Subcutaneous adipose tissue (tissue), 4 donors: ENCODE measurements around the gene ZNF48. TPM values are rescaled to one million over a fixed set of nuclear protein-coding genes. Genes with fewer than 3 reads are reported as not detected.

Experiments used
- CTCF ChIP-seq: fragments of 450-650 bp; IDR thresholded peaks from one replicate; pipeline ENCODE4 v1.5.1; 2016; ENCODE audit warnings: low read depth, mild to moderate bottlenecking, control low read depth, antibody characterized with exemption, moderate library complexity
- total RNA-seq, 4 donors: library from RNA; depleted of rRNA; stranded (reverse); fragments of >200 nt; gene quantifications; one replicate each; pipeline ENCODE4 v1.1.0, GENCODE V29; 2016

Gene ZNF48
- total RNA-seq, 4 donors from 2014 or later: 2.1 to 5.7 (median 2.7) TPM

- no peak for TF ChIP-seq CTCF
Observed at GRCh38 chr16:30416624-30417528, 21.7 kb downstream of the ZNF48 start.

GRCh38 chr16:30417529-30418349, 22.5 kb downstream of the ZNF48 start:
- TF ChIP-seq CTCF: no peak

- TF ChIP-seq CTCF: no peak
Observed at GRCh38 chr16:30418350-30419181, 23.3 kb downstream of the ZNF48 start.

- TF ChIP-seq CTCF: no peak
Observed at GRCh38 chr16:30421010-30421409, 25.8 kb downstream of the ZNF48 start.

- TF ChIP-seq CTCF: no peak
Observed at GRCh38 chr16:30428055-30428454, 32.8 kb downstream of the ZNF48 start.

GRCh38 chr16:30429418-30429677, 34.1 kb downstream of the ZNF48 start:
- TF ChIP-seq CTCF: no peak
